ENCODE data around the gene GTF2A1L.
"Not testable (repeated sequence)": the region's sequence is repeated elsewhere in the genome, so short reads cannot be mapped to it uniquely, and the experiment has no call there.

Gene GTF2A1L

GRCh38 chr2:48613211-48613610 lies 4.4 kb upstream of the GTF2A1L start:
- no peak for DNase-seq

GRCh38 chr2:48614581-48614980 lies 3.1 kb upstream of the GTF2A1L start:
- not testable (repeated sequence) for DNase-seq

DNA sequence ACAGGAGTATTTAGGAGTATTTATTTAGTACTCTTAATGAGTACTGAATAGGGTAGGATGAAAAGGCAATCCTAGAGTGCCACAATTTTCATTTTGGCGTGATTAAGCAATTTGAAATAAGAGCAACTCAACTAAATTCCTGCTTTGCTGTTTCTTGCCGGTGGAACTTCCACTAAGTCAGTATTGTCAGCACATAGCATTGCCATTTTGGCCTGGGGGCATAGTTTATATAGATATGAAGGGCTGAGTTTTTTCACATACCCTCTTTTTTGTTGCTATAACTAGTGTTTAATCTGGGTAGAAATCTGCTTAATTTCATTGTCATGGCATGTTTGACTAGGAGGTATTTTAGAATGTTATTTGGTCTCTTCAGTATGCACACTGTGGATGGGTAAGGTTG lies 1.9 kb downstream of the GTF2A1L start:
- DNase-seq = no peak

DNA sequence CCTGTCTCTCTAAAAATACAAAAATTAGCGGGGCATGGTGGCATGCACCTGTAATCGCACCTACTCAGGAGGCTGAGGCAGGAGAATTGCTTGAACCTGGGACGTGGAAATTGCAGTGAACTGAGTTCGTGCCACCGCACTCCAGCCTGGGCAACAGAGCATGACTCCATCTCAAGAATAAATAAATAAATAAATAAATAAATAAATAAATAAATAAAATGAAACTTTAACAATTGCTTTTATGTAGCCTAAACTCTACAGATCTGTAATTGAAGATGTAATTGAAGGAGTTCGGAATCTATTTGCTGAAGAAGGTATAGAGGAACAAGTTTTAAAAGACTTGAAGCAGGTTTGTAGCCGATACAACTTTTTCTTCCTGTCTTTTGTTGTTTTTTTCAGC lies 2.9 kb downstream of the GTF2A1L start:
- no peak for DNase-seq

- DNase-seq = not testable (repeated sequence)
Observed at GRCh38 chr2:48622691-48623090, 5.0 kb downstream of the GTF2A1L start.

- no peak for DNase-seq
Observed at GRCh38 chr2:48624696-48625095, 7.0 kb downstream of the GTF2A1L start.

- DNase-seq = no peak
Observed at GRCh38 chr2:48626047-48626446, 8.4 kb downstream of the GTF2A1L start.

- DNase-seq = no peak
Observed at GRCh38 chr2:48633143-48633542, 15.5 kb downstream of the GTF2A1L start.

- no peak for DNase-seq
Observed at GRCh38 chr2:48635786-48636185, 18.1 kb downstream of the GTF2A1L start.

DNA sequence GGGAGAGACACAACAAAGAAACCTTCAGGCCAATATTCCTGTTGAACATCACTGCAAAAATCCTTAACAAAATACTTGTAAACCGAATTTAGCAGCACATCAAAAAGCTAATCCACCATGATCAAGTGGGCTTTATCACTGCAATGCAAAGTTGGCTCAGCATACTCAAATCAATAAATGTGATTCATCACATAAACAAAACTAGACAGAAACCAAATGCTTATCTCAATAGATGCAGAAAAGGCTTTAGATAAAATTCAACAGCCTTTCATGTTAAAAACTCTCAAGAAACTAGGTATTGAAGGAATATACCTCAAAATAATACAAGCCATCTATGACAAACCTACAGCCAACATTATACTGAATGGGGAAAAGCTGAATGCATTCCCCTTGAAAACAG lies 20.6 kb downstream of the GTF2A1L start:
- no peak for DNase-seq

DNA sequence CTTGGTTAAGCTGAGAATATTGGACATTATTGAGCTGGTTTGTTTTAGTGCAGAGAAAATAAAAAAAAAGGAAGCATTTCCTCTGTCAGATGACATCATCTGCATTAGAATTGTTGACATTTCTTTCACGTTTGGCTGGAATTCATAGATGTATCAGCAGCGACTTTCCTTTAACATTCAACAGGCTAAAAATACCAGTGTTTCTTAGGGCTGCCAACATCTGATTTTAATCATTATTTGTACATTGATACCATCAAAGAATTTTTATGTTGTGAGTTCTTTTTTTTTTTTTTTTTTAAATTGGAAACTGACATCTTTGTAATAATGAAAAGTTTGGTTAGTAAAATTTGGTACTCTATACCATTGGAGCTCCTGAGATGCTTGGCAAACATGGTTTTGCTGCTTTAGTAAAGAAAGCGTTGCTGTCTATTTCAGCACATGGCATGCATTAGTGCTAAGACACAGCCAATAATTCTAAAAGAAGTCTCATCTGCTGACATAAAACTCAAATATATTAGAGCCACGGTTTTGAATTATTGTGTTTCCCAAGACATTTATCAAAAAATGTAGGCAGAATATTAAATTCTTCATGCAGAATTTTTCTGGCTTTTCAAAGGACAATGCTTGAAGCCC lies 33.6 kb downstream of the GTF2A1L start:
- DNase-seq = no peak

GRCh38 chr2:48668992-48669391 lies 51.3 kb downstream of the GTF2A1L start:
- DNase-seq = no peak

DNA sequence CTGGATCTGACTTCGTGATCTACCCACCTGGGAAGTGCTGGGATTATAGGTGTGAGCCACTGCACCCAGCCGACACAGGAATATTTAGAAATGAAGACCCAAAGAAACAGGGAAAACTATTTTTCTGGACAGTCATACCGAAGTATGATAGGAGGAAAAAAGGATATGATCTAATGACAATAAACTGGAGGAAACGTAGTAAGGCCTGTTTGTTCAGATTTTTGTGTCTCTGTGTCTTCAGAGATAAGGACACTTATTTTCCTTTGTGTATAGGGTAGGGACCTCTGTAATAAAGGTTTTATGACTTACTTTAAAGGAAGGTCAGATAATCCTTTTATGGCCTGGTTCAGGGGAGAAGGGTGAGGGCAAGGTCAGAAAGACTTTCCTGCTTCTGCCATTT lies 55.9 kb downstream of the GTF2A1L start:
- no peak for DNase-seq

- DNase-seq = no peak
Observed at GRCh38 chr2:48674933-48675332, 57.3 kb downstream of the GTF2A1L start.

DNA sequence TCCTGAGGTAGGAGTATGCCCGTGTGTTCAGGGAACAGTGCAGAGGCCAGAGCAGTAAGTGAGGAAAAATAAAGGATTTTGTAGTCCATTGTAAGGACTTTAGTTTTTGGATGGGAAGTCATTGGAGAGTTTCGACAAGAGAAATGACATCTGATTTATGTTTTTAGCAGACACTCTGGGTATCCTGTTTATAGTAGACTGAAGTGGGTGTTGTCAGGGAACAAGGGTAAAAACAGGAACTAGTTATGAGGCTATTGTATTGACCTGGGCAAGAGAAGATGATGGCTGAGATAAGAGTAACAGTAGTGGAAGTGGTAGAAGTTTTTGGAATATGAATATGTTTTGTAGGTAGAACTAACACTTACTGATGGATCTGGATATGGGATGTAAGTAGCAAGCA lies 59.8 kb downstream of the GTF2A1L start:
- DNase-seq = no peak

DNA sequence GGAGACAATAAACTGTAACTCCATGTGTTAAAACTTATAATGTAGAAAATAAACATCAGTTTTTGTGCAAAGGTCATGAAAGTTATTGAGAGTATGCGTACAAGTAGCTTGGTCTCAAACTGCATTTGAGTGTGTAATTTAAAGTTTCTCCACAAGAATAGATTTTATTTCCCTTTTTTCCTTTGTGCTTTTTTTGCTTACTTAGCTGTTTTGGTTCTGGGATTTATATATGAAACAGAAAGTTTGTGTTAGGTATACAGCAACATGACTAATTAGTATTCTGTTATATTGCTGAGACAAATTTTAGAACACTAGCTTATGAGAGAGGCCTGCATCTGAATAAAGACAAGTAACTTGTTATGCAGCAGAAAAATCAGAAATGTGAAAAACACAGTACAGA lies 67.5 kb downstream of the GTF2A1L start:
- DNase-seq = no peak

DNA sequence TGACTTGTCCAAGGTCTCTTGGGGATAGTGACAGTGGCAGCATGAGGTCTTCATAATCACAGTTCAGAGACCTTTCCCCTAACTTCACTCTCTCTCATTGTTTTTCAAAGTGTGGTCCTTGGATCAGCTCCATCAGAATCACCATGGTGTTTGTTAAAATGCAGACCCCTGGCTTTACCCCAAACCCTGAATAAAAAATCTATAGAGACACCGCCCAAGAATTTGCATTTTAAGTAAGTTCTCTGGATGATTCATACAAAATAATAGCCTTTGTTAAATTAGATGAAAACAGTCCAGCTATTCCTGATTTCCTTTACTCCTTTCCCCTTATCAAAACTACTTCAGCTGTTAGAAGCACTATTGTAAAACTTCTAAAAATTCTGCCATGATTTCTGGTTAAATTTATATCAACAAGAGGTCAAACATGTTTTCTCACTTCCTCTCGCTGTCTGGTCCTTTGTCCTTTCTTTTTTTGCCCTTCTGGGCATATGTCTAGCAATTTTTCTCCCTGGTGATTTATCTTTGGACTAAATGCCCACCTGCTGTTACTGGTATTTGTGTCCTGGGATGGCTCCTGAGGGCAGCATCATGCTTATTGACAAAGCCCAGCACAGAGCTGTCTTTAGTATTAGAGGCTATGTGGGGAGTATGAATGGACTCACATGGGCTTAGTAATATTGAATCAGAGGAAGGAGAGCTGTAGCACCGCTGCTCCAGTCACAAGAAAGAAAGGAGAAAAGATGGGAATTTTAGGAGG lies 74.5 kb downstream of the GTF2A1L start:
- DNase-seq = no peak

GRCh38 chr2:48693066-48693465 lies 75.4 kb downstream of the GTF2A1L start:
- no peak for DNase-seq

DNA sequence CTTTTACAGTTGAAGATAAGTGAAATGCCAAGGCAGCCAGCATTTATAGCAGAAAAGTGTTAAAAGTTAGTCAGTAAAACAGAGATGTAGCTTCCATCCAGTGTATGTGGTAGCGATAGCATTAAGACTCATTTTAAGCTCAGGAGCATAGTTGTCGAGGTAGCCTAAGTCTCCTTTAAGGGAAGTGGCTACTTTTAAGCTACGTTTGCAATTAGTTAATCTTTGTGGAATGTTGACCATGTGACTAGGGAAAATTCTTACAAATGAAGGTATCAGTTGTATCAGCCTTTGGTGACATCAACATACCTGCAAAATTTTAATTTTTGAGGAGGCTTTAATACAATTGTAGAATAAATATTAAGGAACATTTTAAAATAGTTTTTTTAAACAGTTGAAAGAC lies 76.0 kb downstream of the GTF2A1L start:
- no peak for DNase-seq

- DNase-seq = no peak
Observed at GRCh38 chr2:48694149-48694548, 76.5 kb downstream of the GTF2A1L start.

- DNase-seq = no peak
Observed at GRCh38 chr2:48695991-48696390, 78.3 kb downstream of the GTF2A1L start.

- no peak for DNase-seq
Observed at GRCh38 chr2:48696881-48697280, 79.2 kb downstream of the GTF2A1L start.

DNA sequence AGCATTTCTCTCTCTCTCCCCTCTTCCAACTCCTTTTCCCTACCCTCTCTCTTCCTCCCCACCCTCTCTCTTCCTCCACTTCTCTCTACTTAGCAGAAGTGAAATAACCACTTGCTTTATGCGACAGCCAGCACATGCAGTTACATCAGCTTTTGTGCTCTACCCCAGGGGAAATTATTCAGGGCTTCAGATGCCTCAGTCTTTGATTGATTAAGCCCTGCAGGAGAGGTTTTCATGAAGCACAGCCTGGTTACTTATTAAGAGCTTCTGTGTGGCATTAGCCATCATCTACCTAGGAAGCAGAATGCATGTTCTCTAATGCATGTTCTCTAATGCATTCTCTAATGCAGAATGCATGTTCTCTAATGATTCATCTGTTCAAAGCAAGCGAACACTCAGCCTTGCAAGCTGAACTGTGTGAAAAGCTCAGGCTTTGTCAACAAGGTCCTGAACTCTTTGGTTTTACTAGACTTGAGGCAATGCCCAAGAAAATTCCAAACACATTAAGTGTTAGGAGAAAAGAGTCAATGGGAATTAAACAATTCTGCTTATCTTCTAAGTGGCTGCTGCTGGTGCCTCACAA lies 81.8 kb downstream of the GTF2A1L start:
- peak; percentile 46 for DNase-seq

GRCh38 chr2:48703621-48704020 lies 86.0 kb downstream of the GTF2A1L start:
- not testable (repeated sequence) for DNase-seq
